CD4-positive, alpha-beta T cell (primary cell): ENCODE data around the gene LCE3C. TPM values are rescaled to one million over a fixed set of nuclear protein-coding genes. Genes with fewer than 3 reads are reported as not detected.

ENCODE experiments used
- ATAC-seq: fragments of 200-7000 bp; cut with Tn5 transposase; one replicate; pipeline ENCODE4 v1.10.0; 2022; ENCODE audit warnings: mild to moderate bottlenecking; ENCODE audit not compliant: poor library complexity
- CTCF ChIA-PET: fragments of 350-600 bp; sonication (Branson Sonifier 250); formaldehyde crosslinking; loops from one replicate; lab custom pipeline; 2021; ENCODE audit warnings: antibody characterized with exemption, inconsistent platforms; lab: Charles Lee
- POLR2A ChIA-PET: fragments of 350-600 bp; sonication (Branson Sonifier 250); formaldehyde crosslinking; loops from one replicate; lab custom pipeline; 2021; ENCODE audit warnings: antibody characterized with exemption, inconsistent platforms; lab: Charles Lee
- DNase-seq, 14 experiments: peaks; one replicate each; pipeline ENCODE4 v3.0.0-alpha.2; 2013 to 2020; ENCODE audit warnings: mixed read lengths in 2 of 14
- H3K27ac ChIP-seq, 2 donors: one replicate each; pipeline versions ENCODE4 v1.5.1 to v1.7.0; 2013; ENCODE audit warnings: low read length in 2 of 2, low read depth in 1 of 2, mild to moderate bottlenecking in 1 of 2
- H3K27me3 ChIP-seq, 2 experiments: 1 replicate in 1 of 2; 2 replicates in 1 of 2; pipeline versions ENCODE4 v1.6.1 to v1.7.0; 2013; ENCODE audit warnings: low read length in 2 of 2, control low read depth in 1 of 2, mild to moderate bottlenecking in 1 of 2, moderate library complexity in 1 of 2; ENCODE audit not compliant: insufficient read depth in 2 of 2, control insufficient read depth in 1 of 2
- H3K36me3 ChIP-seq: one replicate; pipeline ENCODE4 v1.6.1; 2013; ENCODE audit warnings: low read length, control low read depth; ENCODE audit not compliant: insufficient read depth
- H3K4me1 ChIP-seq: one replicate; pipeline ENCODE4 v1.6.1; 2013; ENCODE audit warnings: low read length, control low read depth; ENCODE audit not compliant: insufficient read depth
- H3K4me3 ChIP-seq: one replicate; pipeline ENCODE4 v1.5.1; 2013; ENCODE audit warnings: mild to moderate bottlenecking, low read length, moderate library complexity
- H3K9me3 ChIP-seq, 2 experiments: 1 replicate in 1 of 2; 2 replicates in 1 of 2; pipeline versions ENCODE4 v1.6.1 to v1.7.0; 2013; ENCODE audit warnings: low read length in 2 of 2, mild to moderate bottlenecking in 2 of 2, control low read depth in 1 of 2, moderate library complexity in 1 of 2; ENCODE audit not compliant: control insufficient read depth in 1 of 2, insufficient read depth in 1 of 2
- H3K27ac Mint-ChIP-seq: one replicate; pipeline ENCODE4 v1.8.0; 2020; ENCODE audit warnings: mixed read lengths
- H3K27me3 Mint-ChIP-seq: one replicate; pipeline ENCODE4 v1.8.0; 2021; ENCODE audit warnings: mixed read lengths
- H3K36me3 Mint-ChIP-seq: one replicate; pipeline ENCODE4 v1.8.0; 2021; ENCODE audit warnings: low read depth, mixed read lengths
- H3K4me1 Mint-ChIP-seq: one replicate; pipeline ENCODE4 v1.8.0; 2021; ENCODE audit warnings: low read depth, mixed read lengths
- H3K4me3 Mint-ChIP-seq: one replicate; pipeline ENCODE4 v1.8.0; 2020; ENCODE audit warnings: mild to moderate bottlenecking, mixed read lengths
- H3K9me3 Mint-ChIP-seq: one replicate; pipeline ENCODE4 v1.8.0; 2020; ENCODE audit warnings: mixed read lengths
- intact Hi-C, 2 experiments: fragments of 100-400 bp; cut with DNase I in 1 of 2; cut with micrococcal nuclease in 1 of 2; formaldehyde crosslinking; loops; one replicate each; pipeline versions ENCODE4 v1.15.1 to v1.9.0; 2023 to 2025; cut with DNase I, micrococcal nuclease
- total RNA-seq, 174 experiments: library from RNA in 2 of 174; stranded (reverse) in 2 of 174; gene quantifications; one replicate each; pipeline ENCODE4 v1.2.3 and lab custom pipeline; 2021 to 2026
- TF ChIP-seq, protein P1 (sequence below): fragments of 200-600 bp; IDR thresholded peaks from one replicate; pipeline ENCODE4 v1.8.0; 2022; ENCODE audit warnings: antibody characterized with exemption, mild to moderate bottlenecking

Gene LCE3C
- total RNA-seq, 2 experiments from 2014 or later = not detected

DNA sequence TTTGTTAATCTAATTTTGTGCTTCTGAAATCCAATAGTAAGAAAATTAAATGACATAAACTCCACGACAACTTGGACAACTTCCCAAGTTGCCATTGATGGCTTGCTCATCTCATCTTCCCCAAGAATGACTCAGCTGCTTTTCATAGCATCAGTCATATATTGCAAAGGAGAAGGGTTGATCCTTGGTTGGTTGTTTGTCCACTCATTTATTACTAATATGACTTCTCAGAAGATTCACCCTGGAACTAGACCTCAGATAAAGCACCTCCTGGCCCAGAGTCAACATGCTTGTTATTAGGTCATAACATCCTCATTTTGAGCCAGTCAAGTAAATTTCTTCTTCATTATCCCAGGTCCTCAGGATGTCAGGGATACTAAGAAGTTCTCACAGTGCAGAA, 17.4 kb upstream of the LCE3C start:
- Histone ChIP-seq H3K4me3 (no peak overlapping the region), H3K27me3 (peaks cover 0 to 2% of the 10 kb centered on the region in 2 experiments), H3K9me3 (peaks cover 0 to 4% of the 10 kb centered on the region in 2 experiments), H3K27ac (no peak overlapping the region), H3K4me1 (no peaks in the 10 kb centered on the region), H3K36me3 (no peaks in the 10 kb centered on the region)
- H3K4me1 Mint-ChIP-seq = no peaks in the 10 kb centered on the region
- H3K9me3 Mint-ChIP-seq = no peaks in the 10 kb centered on the region
- ATAC-seq = no peak
- ChIA-PET CTCF (no interaction called here), POLR2A (no interaction called here)
- no peak for DNase-seq
- TF ChIP-seq, protein P1, sequence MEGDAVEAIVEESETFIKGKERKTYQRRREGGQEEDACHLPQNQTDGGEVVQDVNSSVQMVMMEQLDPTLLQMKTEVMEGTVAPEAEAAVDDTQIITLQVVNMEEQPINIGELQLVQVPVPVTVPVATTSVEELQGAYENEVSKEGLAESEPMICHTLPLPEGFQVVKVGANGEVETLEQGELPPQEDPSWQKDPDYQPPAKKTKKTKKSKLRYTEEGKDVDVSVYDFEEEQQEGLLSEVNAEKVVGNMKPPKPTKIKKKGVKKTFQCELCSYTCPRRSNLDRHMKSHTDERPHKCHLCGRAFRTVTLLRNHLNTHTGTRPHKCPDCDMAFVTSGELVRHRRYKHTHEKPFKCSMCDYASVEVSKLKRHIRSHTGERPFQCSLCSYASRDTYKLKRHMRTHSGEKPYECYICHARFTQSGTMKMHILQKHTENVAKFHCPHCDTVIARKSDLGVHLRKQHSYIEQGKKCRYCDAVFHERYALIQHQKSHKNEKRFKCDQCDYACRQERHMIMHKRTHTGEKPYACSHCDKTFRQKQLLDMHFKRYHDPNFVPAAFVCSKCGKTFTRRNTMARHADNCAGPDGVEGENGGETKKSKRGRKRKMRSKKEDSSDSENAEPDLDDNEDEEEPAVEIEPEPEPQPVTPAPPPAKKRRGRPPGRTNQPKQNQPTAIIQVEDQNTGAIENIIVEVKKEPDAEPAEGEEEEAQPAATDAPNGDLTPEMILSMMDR = no peak
- peaks cover 28% of the 10 kb centered on the region for H3K27me3 Mint-ChIP-seq
- H3K4me3 Mint-ChIP-seq = no peak overlapping the region
- no peaks in the 10 kb centered on the region for H3K36me3 Mint-ChIP-seq
- intact Hi-C loops = no loop called here
- H3K27ac Mint-ChIP-seq = no peak overlapping the region

DNA sequence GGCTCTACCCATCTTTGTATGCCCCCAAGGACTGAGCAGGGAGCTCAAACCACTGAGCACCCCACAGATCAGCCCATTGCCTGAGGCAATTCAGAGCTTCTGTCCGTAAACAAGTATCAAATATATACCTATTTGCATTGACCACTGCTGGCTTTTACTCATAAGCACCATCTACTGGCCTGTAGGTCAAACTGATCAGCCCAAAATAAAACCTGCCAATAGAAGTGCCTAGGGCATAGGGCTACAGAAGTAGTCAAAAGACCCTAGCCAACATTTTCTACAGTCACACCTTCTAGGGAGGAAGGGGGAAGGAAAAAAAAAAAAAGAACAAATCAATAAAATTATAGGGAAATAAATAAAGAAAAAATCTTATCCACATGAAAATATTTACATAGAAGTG, 14.4 kb upstream of the LCE3C start:
- DNase-seq (no peak), ATAC-seq (no peak)
- H3K4me1 Mint-ChIP-seq = no peaks in the 10 kb centered on the region
- H3K4me3 Mint-ChIP-seq = no peak overlapping the region
- intact Hi-C loops = no loop called here
- H3K36me3 Mint-ChIP-seq = no peaks in the 10 kb centered on the region
- H3K27me3 ChIP-seq = peaks cover 0 to 2% of the 10 kb centered on the region in 2 experiments
- CTCF ChIA-PET = no interaction called here
- TF ChIP-seq, protein P1 = no peak
- H3K9me3 Mint-ChIP-seq = no peaks in the 10 kb centered on the region
- POLR2A ChIA-PET = no interaction called here
- no peaks in the 10 kb centered on the region for H3K36me3 ChIP-seq
- H3K4me1 ChIP-seq = no peaks in the 10 kb centered on the region
- no peak overlapping the region for H3K27ac Mint-ChIP-seq
- H3K27ac ChIP-seq = no peak overlapping the region
- H3K9me3 ChIP-seq = no peaks in the 10 kb centered on the region
- peaks cover 6% of the 10 kb centered on the region for H3K27me3 Mint-ChIP-seq
- no peak overlapping the region for H3K4me3 ChIP-seq

DNA sequence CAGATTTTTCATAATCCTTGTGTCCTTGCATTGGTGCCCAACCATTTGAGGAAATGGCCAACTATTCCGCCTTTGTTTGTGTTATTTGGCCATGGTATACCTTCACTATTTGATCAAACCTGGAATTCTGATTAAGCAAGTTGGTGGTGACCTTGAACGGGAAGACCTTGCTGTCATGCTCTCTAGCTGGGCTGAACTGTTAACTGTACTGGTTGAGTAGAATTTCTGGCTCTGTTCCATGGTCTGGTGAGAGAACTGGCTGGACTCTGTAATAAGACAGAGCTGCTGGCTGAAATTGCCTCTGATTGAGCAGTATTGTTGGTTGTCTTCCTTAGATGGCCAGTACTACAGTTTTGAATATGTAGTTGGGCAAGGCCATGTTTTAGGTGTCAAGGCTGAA, 3.0 kb upstream of the LCE3C start:
- DNase-seq = no peak
- POLR2A ChIA-PET = no interaction called here
- intact Hi-C loops = no loop called here
- Mint-ChIP-seq H3K9me3 (no peaks in the 10 kb centered on the region), H3K36me3 (no peaks in the 10 kb centered on the region), H3K27me3 (no peaks in the 10 kb centered on the region), H3K4me3 (no peak overlapping the region), H3K27ac (no peak overlapping the region), H3K4me1 (no peaks in the 10 kb centered on the region)
- Histone ChIP-seq H3K4me3 (no peak overlapping the region), H3K27ac (no peak overlapping the region), H3K36me3 (no peaks in the 10 kb centered on the region), H3K4me1 (no peaks in the 10 kb centered on the region), H3K9me3 (no peaks in the 10 kb centered on the region), H3K27me3 (peaks cover 0 to 7% of the 10 kb centered on the region in 2 experiments)
- TF ChIP-seq, protein P1 = no peak
- CTCF ChIA-PET = no interaction called here
- ATAC-seq = no peak
